ENCODE data around the gene REX1BD. TPM values are rescaled to one million over a fixed set of nuclear protein-coding genes. Genes with fewer than 3 reads are reported as not detected.

The REX1BD gene
- total and polyA plus RNA-seq, 10 of the 15 experiments (the other 5 are each of a cell fraction or from before 2014, with no cell fraction given): 1.1 to 101 (median 35.0) TPM

GRCh38 chr19:18601875-18602274, 13.3 kb downstream of the REX1BD start:
- Histone ChIP-seq H3K4me1 (ENCODE audit: control insufficient read depth, insufficient read depth, low read length) (no peaks in the 10 kb centered on the region), H2AFZ (ENCODE audit: control insufficient read depth, low read depth, low read length) (no peak overlapping the region), H3K4me3 (no peak overlapping the region), H3K9me3 (replicated peaks; ENCODE audit: control insufficient read depth, insufficient read depth, low read length) (no peaks in the 10 kb centered on the region), H3K79me2 (ENCODE audit: control insufficient read depth, insufficient read depth, low read length) (no peaks in the 10 kb centered on the region), H4K20me1 (ENCODE audit: control insufficient read depth, insufficient read depth) (no peaks in the 10 kb centered on the region; the same call in 1 of the 2 replicates), H3K4me2 (ENCODE audit: control insufficient read depth, insufficient read depth) (no peak overlapping the region), H3K27me3 (replicated peaks in 1 of 2; ENCODE audit: control insufficient read depth in 2 of 2, insufficient read depth in 2 of 2, low read length in 1 of 2) (peaks cover 8 to 10% of the 10 kb centered on the region in 2 experiments), H3K27ac (ENCODE audit: control insufficient read depth, insufficient read depth) (no peak overlapping the region), H3K36me3 (ENCODE audit: control insufficient read depth in 2 of 2, insufficient read depth in 2 of 2, low read length in 1 of 2) (no peaks in the 10 kb centered on the region), H3K9ac (ENCODE audit: control insufficient read depth, insufficient read depth, low read length) (no peak overlapping the region)
- ChIA-PET RAD21 (ENCODE audit: unreplicated experiment) (no interaction called here), POLR2A (no interaction called here), CTCF (interaction anchor here (0.6 kb wide), 1 partner anchor 14 kb away, joined by 4 read pairs; no protein-coding TSS in a partner anchor), SMC1A (ENCODE audit: uncharacterized antibody, unreplicated experiment) (no interaction called here)
- DNase-seq (ENCODE audit: low read depth, low spot score) (no peak), ATAC-seq (no peak), FAIRE-seq (no peak)
- in situ Hi-C loops (cut with MboI) (no loop called here), intact Hi-C loops (cut with micrococcal nuclease; ENCODE audit: unreplicated experiment) (no loop called here)
- WGBS (ENCODE audit: insufficient coverage, insufficient replicate concordance, low lambda C conversion rate, missing lambda C conversion rate): 49% methylated on average over 4 of the region's 4 CpGs
- no TSS peak for BruUV-seq (replicated peaks)
- no peak for TF ChIP-seq CHD1 (IDR thresholded peaks at IDR 0.05; ENCODE audit: low read depth, low read length)
- TF ChIP-seq CHD4 (IDR thresholded peaks at IDR 0.05): no peak
- no peak for TF ChIP-seq BHLHE40 (IDR thresholded peaks at IDR 0.05; ENCODE audit: borderline replicate concordance in 1 of 2, low read depth in 2 of 2, low read length in 1 of 2)
- no peak for TF ChIP-seq BCLAF1 (IDR thresholded peaks at IDR 0.05)
- TF ChIP-seq CTCF (IDR thresholded peaks at IDR 0.05 in 2 of 3, conservative IDR thresholded peaks at IDR 0.05 in 1 of 3; ENCODE audit: control insufficient read depth in 2 of 3, extremely low read depth in 1 of 3, insufficient read depth in 1 of 3, low read depth in 3 of 3, low read length in 3 of 3): no peak
- TF ChIP-seq, protein P1, sequence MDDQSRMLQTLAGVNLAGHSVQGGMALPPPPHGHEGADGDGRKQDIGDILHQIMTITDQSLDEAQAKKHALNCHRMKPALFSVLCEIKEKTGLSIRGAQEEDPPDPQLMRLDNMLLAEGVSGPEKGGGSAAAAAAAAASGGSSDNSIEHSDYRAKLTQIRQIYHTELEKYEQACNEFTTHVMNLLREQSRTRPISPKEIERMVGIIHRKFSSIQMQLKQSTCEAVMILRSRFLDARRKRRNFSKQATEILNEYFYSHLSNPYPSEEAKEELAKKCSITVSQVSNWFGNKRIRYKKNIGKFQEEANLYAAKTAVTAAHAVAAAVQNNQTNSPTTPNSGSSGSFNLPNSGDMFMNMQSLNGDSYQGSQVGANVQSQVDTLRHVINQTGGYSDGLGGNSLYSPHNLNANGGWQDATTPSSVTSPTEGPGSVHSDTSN (IDR thresholded peaks at IDR 0.05; ENCODE audit: insufficient replicate concordance, low read depth, low read length): no peak
- no peak for TF ChIP-seq SREBF1 (IDR thresholded peaks at IDR 0.05; ENCODE audit: low read length)
- no peak for TF ChIP-seq CHD2 (IDR thresholded peaks at IDR 0.05; ENCODE audit: borderline replicate concordance, low read depth, low read length)
- TF ChIP-seq SKIL (IDR thresholded peaks at IDR 0.05; ENCODE audit: low read depth, poor library complexity, severe bottlenecking): no peak
- no peak for TF ChIP-seq MTA3 (IDR thresholded peaks at IDR 0.05; ENCODE audit: borderline replicate concordance, low read length)
- TF ChIP-seq NR2C1 (IDR thresholded peaks at IDR 0.05): no peak

All from GM12878 (cell line).